22Rv1 (cell line): ENCODE measurements around the gene HOMER3.

Experiments
- H3K27ac ChIP-seq: fragments of 450-650 bp; 2 replicates; pipeline ENCODE4 v1.5.1; 2017
- CTCF ChIP-seq: fragments of 450-650 bp; IDR thresholded peaks from 2 replicates; pipeline ENCODE4 v1.5.1; 2017; ENCODE audit warnings: mild to moderate bottlenecking
- ZFX ChIP-seq: fragments of 450-650 bp; IDR thresholded peaks from 2 replicates; pipeline ENCODE4 v1.6.1; 2017; ENCODE audit warnings: antibody characterized with exemption, borderline replicate concordance

The HOMER3 gene

GRCh38 chr19:18931316-18932162 is 9.5 kb downstream of the HOMER3 start:
- TF ChIP-seq ZFX (no peak), CTCF (no peak)

GRCh38 chr19:18929311-18929710 is 11.7 kb downstream of the HOMER3 start:
- no peak overlapping the region for H3K27ac ChIP-seq
- TF ChIP-seq CTCF (no peak), ZFX (no peak)

More at GRCh38 chr19:18931316-18932162, 9.5 kb downstream of the HOMER3 start:
- no peak overlapping the region for H3K27ac ChIP-seq

- no peak overlapping the region for H3K27ac ChIP-seq
- TF ChIP-seq CTCF (no peak), ZFX (no peak)
Observed at GRCh38 chr19:18928018-18928805, 12.8 kb downstream of the HOMER3 start.

GRCh38 chr19:18924684-18925213 is 16.3 kb downstream of the HOMER3 start:
- no peak overlapping the region for H3K27ac ChIP-seq
- no peak for TF ChIP-seq CTCF
- TF ChIP-seq ZFX: no peak

GRCh38 chr19:18922228-18922985 is 18.6 kb downstream of the HOMER3 start:
- TF ChIP-seq ZFX (no peak), CTCF (no peak)
- no peak overlapping the region for H3K27ac ChIP-seq

GRCh38 chr19:18921593-18921992 is 19.4 kb downstream of the HOMER3 start:
- H3K27ac ChIP-seq: no peak overlapping the region
- no peak for TF ChIP-seq CTCF
- no peak for TF ChIP-seq ZFX
